GM06990 (cell line): ENCODE measurements around the gene TRPV3.

Source experiments
- DNase-seq: peaks from one replicate; pipeline ENCODE4 v3.0.0-alpha.2; 2011; ENCODE audit not compliant: insufficient read length; ENCODE audit errors: extremely low read depth
- H3K27me3 ChIP-seq: replicated peaks from 2 replicates; pipeline ENCODE4 v1.6.0; 2011; ENCODE audit warnings: low read length; ENCODE audit not compliant: control insufficient read depth, insufficient read depth
- H3K36me3 ChIP-seq: 2 replicates; pipeline ENCODE4 v1.5.1; 2011; ENCODE audit warnings: low read length; ENCODE audit not compliant: control insufficient read depth, insufficient read depth
- H3K4me3 ChIP-seq: replicated peaks from 2 replicates; pipeline ENCODE4 v1.5.1; 2011; ENCODE audit warnings: low read depth, mild to moderate bottlenecking, control low read depth, low read length
- CTCF ChIP-seq: IDR thresholded peaks from 2 replicates; pipeline ENCODE4 v1.5.1; 2011; ENCODE audit warnings: low read length, control low read depth, mild to moderate bottlenecking, inconsistent platforms; ENCODE audit not compliant: insufficient read depth, poor library complexity, severe bottlenecking

The TRPV3 gene

GRCh38 chr17:3557768-3558583 is at the start of gene TRPV3:
Gene TRPV3, minus strand, starts transcription at chr17:3557812. Its CDS starts 2,962 bp downstream, at chr17:3554850.
- no peak for TF ChIP-seq CTCF
- Histone ChIP-seq H3K4me3 (peak within 1 kb of the TSS; percentile 58), H3K27me3 (no peaks in the 10 kb centered on the region), H3K36me3 (peaks cover 4% of the 10 kb centered on the region)
- peak; percentile 83 for DNase-seq

- no peak for TF ChIP-seq CTCF
- Histone ChIP-seq H3K27me3 (no peaks in the 10 kb centered on the region), H3K4me3 (no peak overlapping the region), H3K36me3 (peaks cover 11% of the 10 kb centered on the region)
- no peak for DNase-seq
Measured at GRCh38 chr17:3603870-3604259, 46.3 kb upstream of the TRPV3 start.

- Histone ChIP-seq H3K27me3 (no peaks in the 10 kb centered on the region), H3K4me3 (no peak overlapping the region), H3K36me3 (peaks cover 7% of the 10 kb centered on the region)
- DNase-seq = no peak
- no peak for TF ChIP-seq CTCF
Measured at GRCh38 chr17:3603119-3603869, 45.7 kb upstream of the TRPV3 start.

GRCh38 chr17:3602499-3602898 is 44.9 kb upstream of the TRPV3 start:
- H3K4me3 ChIP-seq = no peak overlapping the region
- peak; percentile 26 for DNase-seq
- TF ChIP-seq CTCF = peak; percentile 67
- H3K27me3 ChIP-seq = no peaks in the 10 kb centered on the region
- peaks cover 6% of the 10 kb centered on the region for H3K36me3 ChIP-seq

GRCh38 chr17:3600529-3601205 is 43.1 kb upstream of the TRPV3 start:
- no peak for DNase-seq
- no peak for TF ChIP-seq CTCF
- H3K36me3 ChIP-seq = peaks cover 4% of the 10 kb centered on the region
- no peak overlapping the region for H3K4me3 ChIP-seq
- H3K27me3 ChIP-seq = no peaks in the 10 kb centered on the region
